HCT116 (cell line): ENCODE measurements around the gene NCBP3. TPM values are rescaled to one million over a fixed set of nuclear protein-coding genes. Genes with fewer than 3 reads are reported as not detected.
"Not testable (repeated sequence)": the region's sequence is repeated elsewhere in the genome, so short reads cannot be mapped to it uniquely, and the experiment has no call there.

Experiments
- ATAC-seq: fragments of 200-7000 bp; cut with Tn5 transposase; 2 replicates; pipeline ENCODE4 v1.9.1; 2020; ENCODE audit warnings: mild to moderate bottlenecking, moderate library complexity
- BruUV-seq: library from RNA; stranded (reverse); fragments of 400-500 nt; replicated peaks from 2 replicates; lab custom pipeline; 2021; lab: Mats Ljungman, UMichigan
- CTCF ChIA-PET: fragments of 300-600 bp; sonication (Branson Sonifier 250); formaldehyde crosslinking; loops from one replicate; lab custom pipeline; 2021; ENCODE audit warnings: antibody characterized with exemption; lab: Charles Lee
- POLR2A ChIA-PET: fragments of 300-600, 350-600 bp; sonication (Branson Sonifier 250); formaldehyde crosslinking; loops from one replicate; lab custom pipeline; 2021; ENCODE audit warnings: antibody characterized with exemption; lab: Charles Lee
- RAD21 ChIA-PET, 2 experiments: fragments of 300-600 bp; sonication (Branson Sonifier 250); formaldehyde crosslinking; loops; one replicate each; lab custom pipeline; 2023; ENCODE audit warnings: low total read pairs in 2 of 2; ENCODE audit not compliant: uncharacterized antibody in 2 of 2, unreplicated experiment in 2 of 2, low non-redundant PET in 1 of 2; lab: Charles Lee
- DNase-seq: peaks from one replicate; pipeline ENCODE4 v3.0.0-alpha.2; 2010; ENCODE audit warnings: low read depth, low spot score
- H2AFZ ChIP-seq: fragments of 200-600 bp; shearing (Covaris generic), sonication (generic); 2 replicates; pipeline ENCODE4 v1.6.1; 2017; ENCODE audit warnings: low read depth, mixed run types, mixed read lengths, antibody characterized with exemption, low read length; ENCODE audit not compliant: poor library complexity, severe bottlenecking
- H3K27ac ChIP-seq: 2 replicates; pipeline ENCODE4 v1.5.1; 2012; ENCODE audit warnings: low read depth, low read length
- H3K27me3 ChIP-seq: fragments of 200-600 bp; sonication (generic); 2 replicates; pipeline ENCODE4 v1.6.1; 2016; ENCODE audit warnings: mixed run types, low read length, mixed read lengths; ENCODE audit not compliant: insufficient read depth
- H3K36me3 ChIP-seq, 2 experiments: fragments of 200-500 bp in 1 of 2; fragments of 200-600 bp in 1 of 2; sonication (Bioruptor generic) in 1 of 2; sonication (generic) in 1 of 2; 2 replicates each; pipeline versions ENCODE4 v1.5.1 to v1.6.1; 2014 to 2016; ENCODE audit warnings: low read length in 2 of 2, inconsistent platforms in 1 of 2, mixed read lengths in 1 of 2, mixed run types in 1 of 2; ENCODE audit not compliant: insufficient read depth in 2 of 2, control insufficient read depth in 1 of 2
- H3K4me1 ChIP-seq, 2 experiments: fragments of 200-600 bp in 1 of 2; sonication (generic) in 1 of 2; 2 replicates each; pipeline versions ENCODE4 v1.5.1 to v1.6.1; 2012 to 2017; ENCODE audit warnings: low read length in 2 of 2, inconsistent platforms in 1 of 2, mild to moderate bottlenecking in 1 of 2, mixed read lengths in 1 of 2, mixed run types in 1 of 2, moderate library complexity in 1 of 2; ENCODE audit not compliant: insufficient read depth in 2 of 2, control insufficient read depth in 1 of 2
- H3K4me2 ChIP-seq: fragments of 200-600 bp; sonication (generic); 2 replicates; pipeline ENCODE4 v1.6.1; 2017; ENCODE audit warnings: mixed run types, low read length, mixed read lengths
- H3K4me3 ChIP-seq, 2 experiments: fragments of 200-600 bp in 1 of 2; sonication (generic) in 1 of 2; replicated peaks in 1 of 2; 2 replicates each; pipeline ENCODE4 v1.5.1; 2011 to 2016; ENCODE audit warnings: low read length in 2 of 2, control low read depth in 1 of 2, low read depth in 1 of 2, mild to moderate bottlenecking in 1 of 2, mixed read lengths in 1 of 2, mixed run types in 1 of 2
- H3K79me2 ChIP-seq: fragments of 200-600 bp; sonication (generic); 2 replicates; pipeline ENCODE4 v1.6.1; 2017; ENCODE audit warnings: mild to moderate bottlenecking, mixed run types, low read length, moderate library complexity, mixed read lengths; ENCODE audit not compliant: insufficient read depth
- H3K9ac ChIP-seq: fragments of 200-600 bp; sonication (generic); 2 replicates; pipeline ENCODE4 v1.6.1; 2016; ENCODE audit warnings: low read length, mixed read lengths
- H3K9me2 ChIP-seq: fragments of 200-600 bp; sonication (generic), shearing (Covaris generic); 2 replicates; pipeline ENCODE4 v1.6.1; 2017; ENCODE audit warnings: mixed run types, mild to moderate bottlenecking, moderate library complexity; ENCODE audit not compliant: insufficient read depth
- H3K9me3 ChIP-seq, 2 experiments: fragments of 200-500 bp in 1 of 2; fragments of 200-600 bp in 1 of 2; sonication (Bioruptor generic) in 1 of 2; sonication (generic) in 1 of 2; 2 replicates each; pipeline ENCODE4 v1.6.1; 2014 to 2017; ENCODE audit warnings: low read length in 2 of 2, mixed read lengths in 2 of 2, inconsistent platforms in 1 of 2, low read depth in 1 of 2, mild to moderate bottlenecking in 1 of 2, mixed run types in 1 of 2, moderate library complexity in 1 of 2; ENCODE audit not compliant: control insufficient read depth in 1 of 2, insufficient read depth in 1 of 2
- H4K20me1 ChIP-seq: fragments of 200-600 bp; sonication (generic), shearing (Covaris generic); 2 replicates; pipeline ENCODE4 v1.6.1; 2017; ENCODE audit warnings: mixed run types, mild to moderate bottlenecking, moderate library complexity; ENCODE audit not compliant: insufficient read depth
- EZH2 ChIP-seq: fragments of 200-600 bp; sonication (generic); IDR thresholded peaks from 2 replicates; pipeline ENCODE4 v1.6.1; 2017; ENCODE audit warnings: antibody characterized with exemption, mixed run types
- EZH2phosphoT487 ChIP-seq: fragments of 200-600 bp; IDR thresholded peaks from 2 replicates; pipeline ENCODE4 v1.6.1; 2018; ENCODE audit warnings: antibody characterized with exemption, borderline replicate concordance
- FOSL1 ChIP-seq: IDR thresholded peaks from 2 replicates; pipeline ENCODE4 v1.6.1; 2012; ENCODE audit warnings: low read depth
- POLR2AphosphoS5 ChIP-seq: IDR thresholded peaks from 2 replicates; pipeline ENCODE4 v1.6.1; 2011; ENCODE audit warnings: mild to moderate bottlenecking, low read depth, low read length, moderate library complexity
- REST ChIP-seq: IDR thresholded peaks from 2 replicates; pipeline ENCODE4 v1.6.1; 2012; ENCODE audit warnings: low read depth
- SIN3A ChIP-seq: IDR thresholded peaks from 2 replicates; pipeline ENCODE4 v1.6.1; 2012; ENCODE audit warnings: low read depth
- SRF ChIP-seq: IDR thresholded peaks from 2 replicates; pipeline ENCODE4 v1.6.1; 2012; ENCODE audit warnings: low read depth
- TCF7L2 ChIP-seq: IDR thresholded peaks from 2 replicates; pipeline ENCODE4 v1.7.0; 2011; ENCODE audit warnings: borderline replicate concordance, inconsistent platforms; ENCODE audit not compliant: insufficient read depth, insufficient read length; ENCODE audit errors: extremely low read depth
- ZBTB33 ChIP-seq: IDR thresholded peaks from 2 replicates; pipeline ENCODE4 v1.6.1; 2011; ENCODE audit warnings: mild to moderate bottlenecking, low read length, moderate library complexity; ENCODE audit not compliant: insufficient replicate concordance; ENCODE audit errors: extremely low read depth
- ZFX ChIP-seq: fragments of 450-650 bp; IDR thresholded peaks from 2 replicates; pipeline ENCODE4 v1.6.1; 2017
- intact Hi-C: fragments of 100-400 bp; cut with micrococcal nuclease; formaldehyde crosslinking; loops from 2 replicates; pipeline ENCODE4 v1.10.0; 2022
- total RNA-seq: library from RNA; stranded (reverse); gene quantifications from one replicate; pipeline ENCODE4 v1.2.1, GENCODE V29; 2021; ENCODE audit not compliant: unreplicated experiment

NCBP3 gene
- total RNA-seq, 1 experiment from 2014 or later, result 46.5 TPM

GRCh38 chr17:3846437-3847164, 555 bp upstream of the NCBP3 start (continued):
- no peak for TF ChIP-seq TCF7L2
- no peak for TF ChIP-seq EZH2phosphoT487
- no peak for TF ChIP-seq EZH2
- no peak for TF ChIP-seq ZBTB33
- TF ChIP-seq SIN3A, result no peak
- TF ChIP-seq FOSL1, result no peak
- no peak for TF ChIP-seq ZFX
- TF ChIP-seq SRF, result no peak
- TF ChIP-seq POLR2AphosphoS5, result no peak

DNA sequence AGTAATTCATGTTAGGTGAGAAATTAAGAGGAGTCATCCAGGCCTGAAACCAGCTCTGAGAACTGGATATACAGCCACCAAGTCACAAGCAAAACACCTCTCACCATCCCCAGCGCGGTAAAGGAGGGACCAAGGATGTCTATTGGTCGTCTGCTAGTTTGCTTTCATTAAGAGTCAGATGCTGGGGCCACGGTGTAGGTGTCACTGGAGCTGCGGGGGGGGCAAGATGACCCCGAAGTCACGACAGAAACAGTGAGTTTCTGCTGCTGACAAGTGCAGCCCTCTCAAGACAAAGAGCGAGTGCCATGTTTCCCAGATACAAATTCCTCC, 790 bp downstream of the NCBP3 start:
- ChIA-PET RAD21 (no interaction called here), CTCF (interaction anchor here (1.6 to 5.4 kb wide), 7 partner anchors 48 to 797 kb away, joined by 3 to 73 read pairs (median 5); partner anchors contain the start of gene CAMKK1), POLR2A (no interaction called here)
- H3K9me2 ChIP-seq, result no peaks in the 10 kb centered on the region
- BruUV-seq, result TSS peak; percentile 47
- ATAC-seq (peak; percentile 7; the same call in 1 of the 2 replicates), DNase-seq (no peak)
- H3K4me1 ChIP-seq, result peaks cover 5 to 20% of the 10 kb centered on the region in 2 experiments; a peak in 3 of 4 replicates
- peak overlapping the region; percentile 90 for H3K4me2 ChIP-seq
- H3K79me2 ChIP-seq, result peaks cover 47% of the 10 kb centered on the region
- H3K27me3 ChIP-seq, result no peaks in the 10 kb centered on the region
- H3K36me3 ChIP-seq, result peaks cover 8 to 19% of the 10 kb centered on the region in 2 experiments; a peak in 3 of 4 replicates
- peak overlapping the region; percentile 84 to 91 for H3K4me3 ChIP-seq
- H3K9ac ChIP-seq, result peak overlapping the region; percentile 93
- H3K27ac ChIP-seq, result peak overlapping the region; percentile 81
- no peak overlapping the region for H2AFZ ChIP-seq
- intact Hi-C loops, result loop anchor here (5.0 to 10.0 kb wide), 2 partner anchors 230 to 562 kb away; no protein-coding TSS in a partner anchor
- TF ChIP-seq POLR2AphosphoS5, result 0 out of 2 replicates have a peak, but pooled peaks have one; percentile 15
- no peak for TF ChIP-seq REST
- no peaks in the 10 kb centered on the region for H3K9me3 ChIP-seq
- H4K20me1 ChIP-seq, result no peaks in the 10 kb centered on the region

DNA sequence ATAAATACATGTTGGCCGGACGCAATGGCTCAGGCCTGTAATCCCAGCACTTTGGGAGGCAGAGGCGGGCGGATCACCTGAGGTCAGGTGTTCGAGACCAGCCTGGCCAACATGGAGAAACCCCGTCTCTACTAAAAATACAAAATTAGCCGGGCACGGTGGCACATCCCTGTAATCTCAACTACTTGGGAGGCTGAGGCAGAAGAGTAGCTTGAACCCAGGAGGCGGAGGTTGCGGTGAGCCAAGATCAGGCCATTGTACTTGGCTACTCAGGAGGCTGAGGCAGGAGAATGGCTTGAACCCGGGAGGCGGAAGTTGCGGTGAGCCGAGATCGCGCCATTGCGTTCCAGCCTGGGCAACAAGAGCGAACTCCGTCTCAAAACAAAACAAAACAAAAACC, 1.5 kb downstream of the NCBP3 start:
- H3K9me2 ChIP-seq, POLR2A ChIA-PET, DNase-seq, H3K27ac ChIP-seq, H3K9ac ChIP-seq, H3K9me3 ChIP-seq, H4K20me1 ChIP-seq, ATAC-seq, H3K27me3 ChIP-seq, H2AFZ ChIP-seq, BruUV-seq: not testable (repeated sequence)
- Histone ChIP-seq H3K4me1 (peaks cover 5 to 23% of the 10 kb centered on the region in 2 experiments; a peak in 3 of 4 replicates), H3K4me2 (peak overlapping the region; percentile 90), H3K4me3 (peak overlapping the region; percentile 84 to 91; a peak in 3 of 4 replicates), H3K79me2 (peaks cover 54% of the 10 kb centered on the region), H3K36me3 (peaks cover 13 to 24% of the 10 kb centered on the region in 2 experiments; a peak in 3 of 4 replicates)
- ChIA-PET RAD21 (interaction anchor here in 1 of 2 experiments (1.0 kb wide), 1 partner anchor 107 kb away, joined by 8 read pairs; no protein-coding TSS in a partner anchor), CTCF (interaction anchor here (1.0 to 5.4 kb wide), 9 partner anchors 10 to 796 kb away, joined by 3 to 73 read pairs (median 6); partner anchors contain the start of gene CAMKK1)
- intact Hi-C loops, result loop anchor here (1.0 to 10.0 kb wide), 3 partner anchors 63 to 230 kb away; no protein-coding TSS in a partner anchor
